T-helper 17 cell (primary cell): ENCODE results near the gene TPPP2. TPM values are rescaled to one million over a fixed set of nuclear protein-coding genes. Genes with fewer than 3 reads are reported as not detected.
"Not testable (repeated sequence)": the region's sequence is repeated elsewhere in the genome, so short reads cannot be mapped to it uniquely, and the experiment has no call there.

Experiments
- ATAC-seq: fragments of 150-1000 bp; cut with Tn5 transposase; 2 replicates; pipeline ENCODE4 v1.10.0; 2021; ENCODE audit warnings: mild to moderate bottlenecking, moderate library complexity
- DNase-seq, 3 donors: peaks; one replicate each; pipeline versions ENCODE4 v3.0.0 to v3.0.0-alpha.2; 2020 to 2021
- H3K9me3 ChIP-seq: one replicate; pipeline ENCODE4 v1.7.0; 2013; ENCODE audit warnings: low read length, mild to moderate bottlenecking; ENCODE audit not compliant: control insufficient read depth, poor library complexity, severe bottlenecking
- H3K27ac Mint-ChIP-seq: one replicate; pipeline ENCODE4 v1.8.0; 2022; ENCODE audit warnings: mild to moderate bottlenecking, moderate library complexity, mixed read lengths
- H3K27me3 Mint-ChIP-seq: one replicate; pipeline ENCODE4 v1.8.0; 2022; ENCODE audit warnings: mixed read lengths
- H3K36me3 Mint-ChIP-seq: one replicate; pipeline ENCODE4 v1.8.0; 2022; ENCODE audit warnings: low read depth, mixed read lengths
- H3K4me1 Mint-ChIP-seq: one replicate; pipeline ENCODE4 v1.8.0; 2022; ENCODE audit warnings: mild to moderate bottlenecking, mixed read lengths
- H3K4me3 Mint-ChIP-seq: one replicate; pipeline ENCODE4 v1.8.0; 2022; ENCODE audit warnings: mild to moderate bottlenecking, moderate library complexity, mixed read lengths
- total RNA-seq, 4 donors: library from RNA in 2 of 4; stranded (reverse) in 2 of 4; gene quantifications; one replicate each; pipeline ENCODE4 v1.2.3 and lab custom pipeline; 2022 to 2026

Gene TPPP2
- total RNA-seq, 2 donors from 2014 or later, result not detected

DNA sequence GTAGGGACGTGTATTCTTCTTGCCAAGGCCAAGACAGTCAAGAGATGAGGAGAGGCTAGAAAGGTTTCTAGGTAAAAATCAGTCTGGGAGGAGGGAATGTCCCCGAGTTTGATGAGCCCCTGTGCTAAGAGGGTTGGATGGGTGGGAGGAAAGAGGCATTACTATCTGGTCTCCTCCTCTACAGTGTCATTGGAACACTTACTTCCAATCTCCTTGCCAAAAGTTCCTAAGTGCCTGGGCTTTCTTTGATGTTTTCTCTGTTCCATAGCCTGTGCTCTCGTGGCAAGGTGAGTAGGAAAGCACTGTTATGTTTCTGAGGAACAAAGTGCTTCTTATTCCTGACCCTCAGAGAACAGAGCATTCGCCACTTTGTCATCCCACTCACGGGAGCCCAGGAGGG lies 4.7 kb downstream of the TPPP2 start, which contains the start of gene RNASE13:
RNASE13 (minus strand) TSS at position 101 of the 400 bp plus-strand sequence. CDS start 519 bp downstream, outside the sequence.
- Mint-ChIP-seq H3K4me3 (no peak within 1 kb of the TSS), H3K4me1 (peaks cover 2% of the 10 kb centered on the region), H3K27ac (no peak within 1 kb of the TSS), H3K36me3 (peaks cover 2% of the 10 kb centered on the region), H3K27me3 (peaks cover 24% of the 10 kb centered on the region)
- no peak for ATAC-seq
- no peaks in the 10 kb centered on the region for H3K9me3 ChIP-seq
- DNase-seq, result no peak

DNA sequence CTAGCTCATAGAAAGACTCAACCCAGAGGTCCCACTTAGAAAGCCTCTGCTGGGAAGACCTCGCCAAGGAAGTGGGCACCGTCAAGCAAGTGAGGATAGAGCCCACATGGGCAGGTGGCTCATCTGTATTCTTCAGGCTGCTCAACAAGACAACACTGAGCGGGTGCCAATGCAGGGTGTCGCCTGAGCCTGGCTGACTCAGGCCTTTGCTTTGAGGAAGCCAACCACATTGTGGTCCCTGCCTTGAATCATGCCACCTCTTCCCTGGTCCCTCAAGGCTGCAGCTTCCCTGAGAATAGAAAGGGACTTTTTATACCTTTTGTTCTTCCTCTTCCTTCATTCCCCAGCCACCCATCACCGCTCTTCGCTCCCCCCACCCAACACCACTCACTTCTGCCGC lies 6.7 kb downstream of the TPPP2 start:
- H3K27me3 Mint-ChIP-seq, result peaks cover 20% of the 10 kb centered on the region
- DNase-seq (no peak), ATAC-seq (no peak)
- H3K9me3 ChIP-seq, result no peaks in the 10 kb centered on the region
- peaks cover 6% of the 10 kb centered on the region for H3K4me1 Mint-ChIP-seq
- no peak overlapping the region for H3K4me3 Mint-ChIP-seq
- H3K27ac Mint-ChIP-seq, result no peak overlapping the region
- peaks cover 2% of the 10 kb centered on the region for H3K36me3 Mint-ChIP-seq

DNA sequence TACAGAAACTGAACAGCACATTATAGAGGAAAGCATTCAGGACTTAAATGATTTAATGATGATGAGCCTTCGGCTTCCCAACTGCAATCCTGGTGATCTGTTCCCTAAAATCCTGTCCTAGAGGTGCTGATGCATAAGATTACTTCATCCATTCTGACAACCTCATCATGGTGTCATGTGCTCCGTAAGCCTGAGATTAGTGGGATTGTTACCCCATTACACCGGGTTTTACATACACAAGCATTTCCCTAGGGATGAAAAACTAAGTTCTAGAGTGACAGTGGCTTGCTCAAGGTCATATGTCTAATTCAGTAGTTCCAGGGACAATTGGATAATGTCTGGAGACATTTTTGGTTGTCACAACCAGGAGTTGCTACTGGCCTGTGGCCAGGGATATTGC lies 7.1 kb downstream of the TPPP2 start:
- no peak overlapping the region for H3K4me3 Mint-ChIP-seq
- H3K27me3 Mint-ChIP-seq, result peaks cover 20% of the 10 kb centered on the region
- H3K9me3 ChIP-seq, result no peaks in the 10 kb centered on the region
- DNase-seq (no peak), ATAC-seq (no peak)
- peaks cover 7% of the 10 kb centered on the region for H3K4me1 Mint-ChIP-seq
- H3K27ac Mint-ChIP-seq, result no peak overlapping the region
- H3K36me3 Mint-ChIP-seq, result peaks cover 2% of the 10 kb centered on the region

DNA sequence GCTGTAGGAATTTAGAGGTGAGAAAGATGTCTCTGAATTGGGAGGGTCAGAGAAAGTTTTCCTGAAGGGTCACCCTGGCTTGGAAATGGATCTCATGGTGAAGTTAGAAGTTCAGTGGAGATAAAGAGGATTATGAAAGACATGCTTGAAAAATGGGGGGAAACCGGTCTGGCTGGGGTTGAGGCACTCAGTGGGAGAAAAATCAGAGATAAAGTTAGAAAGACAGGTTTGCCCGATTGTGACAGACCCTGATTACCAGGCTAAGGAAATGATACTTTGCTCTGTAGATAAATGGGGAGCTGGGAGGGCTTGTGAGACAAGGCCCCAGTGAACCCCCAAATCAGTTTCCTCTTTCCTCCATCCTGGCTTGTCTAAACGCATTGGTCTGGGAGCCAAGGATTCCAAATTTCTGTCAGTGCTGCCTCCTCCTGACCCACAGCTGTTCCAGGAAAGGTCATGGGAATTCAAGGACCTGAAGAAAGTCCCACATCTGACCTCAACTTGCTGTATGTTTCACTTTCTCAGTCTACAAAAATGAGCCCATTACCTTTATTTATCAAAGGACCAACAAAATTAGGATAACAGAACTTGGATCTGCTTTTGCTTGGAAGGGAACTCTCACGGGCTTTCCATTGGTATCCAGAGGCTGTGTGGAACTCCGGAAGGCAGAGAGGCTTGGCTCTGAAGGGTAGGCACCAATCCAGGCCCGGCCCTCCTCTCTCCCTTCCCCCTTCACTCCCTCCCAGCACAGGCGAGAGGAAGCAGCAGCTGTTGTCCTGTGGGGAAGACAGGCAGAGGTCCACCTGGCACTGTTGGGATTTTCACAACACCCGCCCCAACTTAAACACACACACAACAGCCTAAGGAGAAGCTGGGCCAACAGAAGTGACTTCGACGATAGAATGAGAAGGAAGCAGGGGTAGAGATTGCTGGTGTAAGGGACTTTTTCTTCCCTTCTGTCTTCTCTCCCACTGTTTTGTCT lies 8.7 kb downstream of the TPPP2 start:
- H3K27ac Mint-ChIP-seq, result no peak overlapping the region
- peaks cover 21% of the 10 kb centered on the region for H3K4me1 Mint-ChIP-seq
- DNase-seq (no peak), ATAC-seq (no peak)
- H3K4me3 Mint-ChIP-seq, result no peak overlapping the region
- H3K27me3 Mint-ChIP-seq, result peaks cover 15% of the 10 kb centered on the region
- H3K9me3 ChIP-seq, result no peaks in the 10 kb centered on the region
- peaks cover 4% of the 10 kb centered on the region for H3K36me3 Mint-ChIP-seq

DNA sequence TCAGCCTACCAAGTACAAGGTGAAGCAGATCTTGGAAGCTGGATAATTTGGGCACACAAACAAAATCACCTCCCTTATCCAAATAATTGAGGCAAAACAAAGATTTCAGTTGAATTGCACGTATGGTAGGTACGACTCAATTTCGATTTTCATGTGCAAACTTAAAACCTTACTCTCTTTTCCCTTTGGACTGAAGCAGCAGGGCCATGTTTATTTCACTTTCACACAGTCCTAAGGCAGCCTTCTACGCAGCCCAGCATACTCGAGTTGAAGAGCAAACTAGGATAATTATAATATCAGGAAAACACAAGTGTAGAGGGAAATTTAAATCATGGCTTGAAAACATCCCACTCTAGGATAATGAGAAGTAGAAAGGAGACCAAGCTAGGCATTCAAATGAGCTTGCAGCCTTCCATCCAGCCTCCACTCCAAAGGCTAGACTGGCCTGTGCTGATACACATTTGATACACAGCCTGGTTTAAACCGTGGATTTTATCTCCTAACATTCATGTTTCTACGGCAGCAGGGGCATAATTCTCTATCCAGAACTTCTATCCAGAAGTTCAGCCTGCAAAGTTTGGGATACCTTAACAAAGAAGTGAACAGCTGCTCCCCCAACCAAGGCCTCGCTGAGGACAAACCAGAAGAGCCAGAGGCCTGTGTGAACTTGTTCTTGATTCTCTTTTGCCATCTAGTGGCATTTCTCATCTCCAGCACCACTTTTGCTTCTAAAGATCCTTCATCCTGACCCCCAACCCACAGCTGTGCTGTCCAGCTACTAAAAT lies 9.8 kb downstream of the TPPP2 start:
- DNase-seq, result no peak
- peaks cover 4% of the 10 kb centered on the region for H3K36me3 Mint-ChIP-seq
- no peak overlapping the region for H3K27ac Mint-ChIP-seq

DNA sequence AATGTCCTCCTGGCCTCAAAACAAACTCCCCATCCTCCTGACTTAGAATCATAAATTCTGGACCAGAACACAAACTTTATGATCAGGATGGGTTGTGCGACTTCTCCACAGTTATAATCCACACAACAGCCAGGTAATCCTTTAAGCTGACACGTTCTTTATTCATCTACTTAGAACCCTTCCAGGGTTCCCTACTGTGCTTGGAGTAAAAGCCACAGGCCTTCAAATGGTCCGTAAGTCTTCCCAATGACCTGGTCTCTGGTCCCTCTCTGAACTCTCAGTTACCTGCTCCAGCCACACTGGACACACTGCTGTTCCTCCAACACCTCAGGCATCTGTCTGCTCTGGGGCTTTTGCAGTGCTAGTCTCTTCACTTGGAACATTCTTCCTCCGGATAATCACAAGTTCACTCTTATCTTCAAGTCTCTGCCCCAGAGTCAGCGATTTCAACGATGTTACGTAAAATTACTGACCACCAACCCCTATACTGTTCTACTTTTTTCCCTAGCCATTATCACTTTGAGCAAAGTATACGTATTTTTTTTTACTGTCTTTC lies 10.4 kb downstream of the TPPP2 start:
- DNase-seq (no peak), ATAC-seq (no peak)
- Mint-ChIP-seq H3K4me1 (peaks cover 34% of the 10 kb centered on the region), H3K4me3 (no peak overlapping the region), H3K36me3 (peaks cover 4% of the 10 kb centered on the region), H3K27me3 (peaks cover 21% of the 10 kb centered on the region), H3K27ac (no peak overlapping the region)
- no peaks in the 10 kb centered on the region for H3K9me3 ChIP-seq

More for the DNA sequence above, 9.8 kb downstream of the TPPP2 start:
- H3K4me3 Mint-ChIP-seq, result no peak overlapping the region
- no peaks in the 10 kb centered on the region for H3K9me3 ChIP-seq
- peaks cover 29% of the 10 kb centered on the region for H3K4me1 Mint-ChIP-seq
- peaks cover 20% of the 10 kb centered on the region for H3K27me3 Mint-ChIP-seq
- peak; percentile 63 for ATAC-seq

DNA sequence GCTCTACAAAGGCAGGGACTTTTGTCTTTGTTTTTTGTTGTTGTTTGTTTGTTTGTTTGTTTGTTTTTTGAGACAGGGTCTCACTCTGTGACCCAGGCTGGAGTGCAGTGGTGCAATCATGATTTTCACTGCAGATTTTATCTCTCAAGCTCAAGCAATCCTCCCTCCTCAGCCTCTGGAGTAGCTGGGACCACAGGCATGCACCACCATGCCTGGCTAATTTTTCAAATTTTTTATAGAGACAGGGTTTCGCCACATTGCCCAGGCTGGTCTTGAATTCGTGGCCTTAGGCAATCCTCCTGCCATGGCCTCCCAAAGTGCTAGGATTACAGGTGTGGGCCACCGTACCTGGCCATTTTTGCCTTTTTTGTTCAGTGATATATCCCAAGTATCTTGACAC lies 10.9 kb downstream of the TPPP2 start:
- peaks cover 34% of the 10 kb centered on the region for H3K4me1 Mint-ChIP-seq
- not testable (repeated sequence) for ATAC-seq, H3K36me3 Mint-ChIP-seq, DNase-seq, H3K9me3 ChIP-seq, H3K27ac Mint-ChIP-seq, H3K4me3 Mint-ChIP-seq
- H3K27me3 Mint-ChIP-seq, result peaks cover 17% of the 10 kb centered on the region

DNA sequence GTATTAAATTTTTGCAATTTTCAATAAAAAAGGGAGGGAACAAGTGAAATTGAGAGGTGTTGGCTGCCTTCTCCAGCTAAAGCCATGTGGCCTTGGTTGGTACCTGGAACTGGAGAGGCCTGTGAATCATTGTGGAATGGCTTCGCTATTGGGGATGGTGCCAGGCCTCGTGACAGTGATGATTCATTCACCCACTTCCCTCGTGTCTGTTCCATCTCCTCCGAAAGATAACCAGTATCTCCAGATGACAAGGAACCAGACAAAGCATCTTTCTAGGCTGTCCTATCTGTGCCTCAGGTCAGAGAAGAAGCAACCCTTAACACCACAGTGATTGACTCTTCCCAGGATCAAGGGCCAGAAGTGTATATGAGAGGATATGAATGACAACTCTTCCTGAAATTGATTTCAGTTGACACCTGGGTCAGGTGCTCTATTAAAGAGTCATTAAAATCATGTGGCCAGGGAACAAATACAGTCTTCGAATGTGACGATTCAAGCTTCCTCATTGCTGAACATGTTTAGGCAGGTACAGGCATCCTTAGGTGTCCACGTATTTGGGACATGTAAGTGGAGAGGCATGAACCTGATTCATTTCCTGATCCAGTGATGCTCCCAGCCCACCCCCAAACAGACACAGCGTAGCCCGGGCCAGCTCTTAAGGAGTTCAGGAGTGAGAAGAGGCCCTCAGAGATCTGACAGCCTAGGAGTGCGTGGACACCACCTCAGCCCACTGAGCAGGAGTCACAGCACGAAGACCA lies 11.8 kb downstream of the TPPP2 start, which contains the start of gene RNASE7:
RNASE7 (plus strand) TSS at position 687 of the 758 bp plus-strand sequence. CDS start 631 bp downstream, outside the sequence.
- ATAC-seq (no peak), DNase-seq (no peak)
- H3K9me3 ChIP-seq, result no peaks in the 10 kb centered on the region
- Mint-ChIP-seq H3K4me3 (no peak within 1 kb of the TSS), H3K27me3 (peaks cover 17% of the 10 kb centered on the region), H3K36me3 (peaks cover 4% of the 10 kb centered on the region), H3K4me1 (peaks cover 34% of the 10 kb centered on the region), H3K27ac (peak within 1 kb of the TSS; percentile 92)

DNA sequence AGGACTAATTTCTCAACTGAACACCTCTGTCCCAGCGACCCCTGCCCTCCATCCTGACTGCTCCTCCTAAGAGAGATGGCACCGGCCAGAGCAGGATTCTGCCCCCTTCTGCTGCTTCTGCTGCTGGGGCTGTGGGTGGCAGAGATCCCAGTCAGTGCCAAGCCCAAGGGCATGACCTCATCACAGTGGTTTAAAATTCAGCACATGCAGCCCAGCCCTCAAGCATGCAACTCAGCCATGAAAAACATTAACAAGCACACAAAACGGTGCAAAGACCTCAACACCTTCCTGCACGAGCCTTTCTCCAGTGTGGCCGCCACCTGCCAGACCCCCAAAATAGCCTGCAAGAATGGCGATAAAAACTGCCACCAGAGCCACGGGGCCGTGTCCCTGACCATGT lies 12.9 kb downstream of the TPPP2 start:
- DNase-seq (no peak), ATAC-seq (no peak)
- peak overlapping the region; percentile 92 for H3K27ac Mint-ChIP-seq
- no peak overlapping the region for H3K4me3 Mint-ChIP-seq
- peaks cover 17% of the 10 kb centered on the region for H3K27me3 Mint-ChIP-seq
- H3K36me3 Mint-ChIP-seq, result peaks cover 4% of the 10 kb centered on the region
- H3K4me1 Mint-ChIP-seq, result peaks cover 34% of the 10 kb centered on the region
- no peaks in the 10 kb centered on the region for H3K9me3 ChIP-seq

DNA sequence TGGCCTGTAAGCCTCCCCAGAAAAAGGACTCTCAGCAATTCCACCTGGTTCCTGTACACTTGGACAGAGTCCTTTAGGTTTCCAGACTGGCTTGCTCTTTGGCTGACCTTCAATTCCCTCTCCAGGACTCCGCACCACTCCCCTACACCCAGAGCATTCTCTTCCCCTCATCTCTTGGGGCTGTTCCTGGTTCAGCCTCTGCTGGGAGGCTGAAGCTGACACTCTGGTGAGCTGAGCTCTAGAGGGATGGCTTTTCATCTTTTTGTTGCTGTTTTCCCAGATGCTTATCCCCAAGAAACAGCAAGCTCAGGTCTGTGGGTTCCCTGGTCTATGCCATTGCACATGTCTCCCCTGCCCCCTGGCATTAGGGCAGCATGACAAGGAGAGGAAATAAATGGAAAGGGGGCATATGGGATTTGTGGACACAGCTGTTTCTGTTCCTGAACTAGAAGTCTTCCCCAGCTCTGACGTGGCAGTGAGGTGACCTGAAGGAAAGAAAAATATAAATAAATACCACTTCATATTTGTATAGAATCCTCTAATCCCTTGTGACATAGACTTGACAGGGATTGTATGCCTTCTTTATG lies 13.5 kb downstream of the TPPP2 start:
- H3K9me3 ChIP-seq, result no peaks in the 10 kb centered on the region
- peaks cover 34% of the 10 kb centered on the region for H3K4me1 Mint-ChIP-seq
- H3K4me3 Mint-ChIP-seq, result no peak overlapping the region
- peaks cover 22% of the 10 kb centered on the region for H3K27me3 Mint-ChIP-seq
- peaks cover 4% of the 10 kb centered on the region for H3K36me3 Mint-ChIP-seq
- ATAC-seq (no peak), DNase-seq (no peak)
- H3K27ac Mint-ChIP-seq, result peak overlapping the region; percentile 92

DNA sequence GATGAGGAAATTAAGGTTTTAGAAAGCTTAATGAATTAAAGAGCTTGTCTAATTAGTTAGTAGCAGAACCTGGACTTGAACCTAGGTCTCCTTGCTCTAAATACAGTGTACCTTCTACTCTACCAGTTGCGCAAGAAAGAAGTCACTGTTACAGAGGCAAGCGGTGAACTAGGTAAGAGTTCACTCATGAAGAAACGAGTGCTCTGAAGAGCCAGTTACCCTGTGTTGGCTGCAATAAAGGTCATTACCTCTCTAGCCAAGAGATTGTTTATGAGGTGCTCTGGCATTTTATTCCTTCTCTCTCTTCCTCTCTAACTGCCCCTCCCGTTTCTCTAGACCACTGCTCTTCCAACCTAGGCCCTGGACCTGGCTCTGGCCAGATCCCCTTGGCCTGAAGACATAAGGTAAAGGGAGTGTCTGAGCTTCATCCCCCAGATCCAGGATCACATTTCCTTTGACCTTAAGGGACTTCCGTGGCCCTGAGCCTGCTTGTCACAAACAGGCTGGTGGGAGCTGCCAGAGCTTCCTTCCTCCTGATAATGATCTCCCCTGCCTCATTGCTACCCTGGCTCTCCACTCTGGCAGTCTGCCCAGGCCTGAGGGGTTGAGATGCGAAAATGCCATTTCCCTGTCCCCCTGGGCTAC lies 14.1 kb downstream of the TPPP2 start:
- Mint-ChIP-seq H3K27me3 (peaks cover 25% of the 10 kb centered on the region), H3K4me3 (peak overlapping the region; percentile 36), H3K36me3 (peaks cover 4% of the 10 kb centered on the region), H3K4me1 (peaks cover 34% of the 10 kb centered on the region), H3K27ac (peak overlapping the region; percentile 92)
- peak; percentile 69 for ATAC-seq
- no peak for DNase-seq
- H3K9me3 ChIP-seq, result no peaks in the 10 kb centered on the region

DNA sequence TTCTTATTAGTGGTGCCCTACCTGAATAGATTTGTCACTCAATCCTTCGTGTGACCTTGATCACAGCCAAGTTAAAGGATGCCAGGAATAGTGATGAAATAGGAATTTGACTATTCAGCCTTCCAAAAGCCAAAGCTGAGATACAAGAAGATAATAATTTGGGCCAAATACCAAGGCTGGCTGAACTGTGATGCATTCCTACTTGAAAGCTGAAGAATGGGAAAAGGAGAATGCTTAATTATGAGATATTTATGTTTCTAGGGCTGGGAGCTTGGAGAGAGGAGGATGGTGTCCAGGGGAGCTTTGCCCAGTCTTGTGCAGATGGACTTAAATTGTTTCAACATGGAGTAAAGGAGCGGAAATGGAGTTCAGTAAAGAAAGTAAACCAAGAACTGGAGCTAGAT lies 17.4 kb downstream of the TPPP2 start:
- Mint-ChIP-seq H3K36me3 (peaks cover 3% of the 10 kb centered on the region), H3K4me1 (peaks cover 30% of the 10 kb centered on the region), H3K4me3 (no peak overlapping the region)

More for the DNA sequence above, 17.4 kb downstream of the TPPP2 start:
- H3K27me3 Mint-ChIP-seq, result peaks cover 38% of the 10 kb centered on the region
- ATAC-seq (no peak), DNase-seq (no peak)
- H3K27ac Mint-ChIP-seq, result no peak overlapping the region
- no peaks in the 10 kb centered on the region for H3K9me3 ChIP-seq
